NCI-H460 (cell line): ENCODE results near the gene RPS24. TPM values are rescaled to one million over a fixed set of nuclear protein-coding genes. Genes with fewer than 3 reads are reported as not detected.

ENCODE experiments used
- DNase-seq: peaks from one replicate; pipeline ENCODE4 v3.0.0-alpha.2; 2016; ENCODE audit warnings: low read depth; ENCODE audit errors: extremely low read depth
- total RNA-seq: library from RNA; depleted of rRNA; stranded (reverse); fragments of >200 nt; shearing (Covaris generic); gene quantifications from 2 replicates; pipeline ENCODE4 v1.2.3, GENCODE V29; 2014

Gene RPS24
- total RNA-seq, 1 experiment from 2014 or later = 5,641 TPM

- DNase-seq = no peak
These were observed 7.8 kb upstream of the RPS24 start for GRCh38 chr10:78025685-78026364.

GRCh38 chr10:78028438-78029268 is 5.0 kb upstream of the RPS24 start:
- no peak for DNase-seq

GRCh38 chr10:78029269-78030226 is 4.1 kb upstream of the RPS24 start, which contains the start of gene POLR3A:
TSS of gene POLR3A (minus strand) at chr10:78029515. CDS start at chr10:78029407, 108 bp downstream.
- DNase-seq = peak; percentile 96

GRCh38 chr10:78033387-78033636 is 351 bp upstream of the RPS24 start:
- DNase-seq = no peak

- DNase-seq = no peak
These were observed 1.4 kb downstream of the RPS24 start for GRCh38 chr10:78035025-78035424.

GRCh38 chr10:78035437-78035836 is 1.8 kb downstream of the RPS24 start:
- DNase-seq = no peak

- DNase-seq = no peak
These were observed 2.4 kb downstream of the RPS24 start for GRCh38 chr10:78035933-78036583.

GRCh38 chr10:78038105-78038504 is 4.4 kb downstream of the RPS24 start:
- no peak for DNase-seq

GRCh38 chr10:78038791-78039547 is 5.3 kb downstream of the RPS24 start:
- no peak for DNase-seq

- DNase-seq = no peak
These were observed 6.1 kb downstream of the RPS24 start for GRCh38 chr10:78039743-78040142.

GRCh38 chr10:78041170-78042057 is 7.8 kb downstream of the RPS24 start:
- DNase-seq = no peak

GRCh38 chr10:78042058-78042751 is 8.5 kb downstream of the RPS24 start:
- DNase-seq = no peak

- DNase-seq = no peak
These were observed 9.1 kb downstream of the RPS24 start for GRCh38 chr10:78042752-78043104.

- DNase-seq = no peak
These were observed 10.5 kb downstream of the RPS24 start for GRCh38 chr10:78044179-78044578.

- no peak for DNase-seq
These were observed 11.0 kb downstream of the RPS24 start for GRCh38 chr10:78044699-78045098.

GRCh38 chr10:78045237-78045636 is 11.6 kb downstream of the RPS24 start:
- DNase-seq = no peak

GRCh38 chr10:78045856-78046255 is 12.2 kb downstream of the RPS24 start:
- DNase-seq = no peak

- DNase-seq = no peak
These were observed 13.1 kb downstream of the RPS24 start for GRCh38 chr10:78046711-78047269.
